ENCODE data around the gene PNMT. TPM values are rescaled to one million over a fixed set of nuclear protein-coding genes. Genes with fewer than 3 reads are reported as not detected.

The PNMT gene
- polyA plus RNA-seq, 1 donor from 2014 or later, result 1.5 TPM

DNA sequence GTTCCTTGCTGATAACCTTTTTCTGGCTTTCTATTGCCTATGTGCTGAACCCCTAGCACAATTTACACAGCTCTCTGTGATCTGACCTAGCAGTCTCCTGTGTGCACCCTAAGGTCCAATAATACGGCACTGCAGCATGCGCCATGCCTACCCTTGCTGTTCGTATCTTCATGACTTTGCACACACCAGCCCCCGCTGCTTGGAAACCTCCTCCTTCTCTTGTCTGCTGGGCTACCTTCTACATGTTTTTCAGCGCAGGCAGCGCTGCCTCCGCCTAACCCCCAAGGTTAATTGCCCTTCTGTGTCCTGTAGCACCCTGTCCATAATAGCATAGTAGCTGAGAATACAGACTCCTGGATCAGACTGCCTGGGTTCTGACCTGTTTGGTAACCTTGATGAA is 29.9 kb upstream of the PNMT start:
- H3K9ac ChIP-seq (ENCODE audit: low read length), result peak overlapping the region; percentile 87
- no peaks in the 10 kb centered on the region for H3K9me3 ChIP-seq (ENCODE audit: low read length)
- no peaks in the 10 kb centered on the region for H3F3A ChIP-seq (ENCODE audit: insufficient read depth, low read length, poor library complexity, severe bottlenecking)
- H3K27me3 ChIP-seq (ENCODE audit: insufficient read depth, low read depth, low read length), result no peaks in the 10 kb centered on the region
- H3K9me2 ChIP-seq (ENCODE audit: insufficient read depth, low read length), result no peaks in the 10 kb centered on the region
- no peaks in the 10 kb centered on the region for H3K36me3 ChIP-seq (ENCODE audit: insufficient read depth, low read length)
- H4K20me1 ChIP-seq (ENCODE audit: insufficient read depth), result no peaks in the 10 kb centered on the region
- H3K4me3 ChIP-seq (ENCODE audit: low read length), result peak overlapping the region; percentile 88
- peaks cover 18% of the 10 kb centered on the region for H3K79me2 ChIP-seq (replicated peaks; ENCODE audit: insufficient read depth, low read length)
- H3K4me2 ChIP-seq (ENCODE audit: low read length), result peak overlapping the region; percentile 77
- H2AFZ ChIP-seq (ENCODE audit: low read depth, low read length), result no peak overlapping the region
- H3K27ac ChIP-seq (ENCODE audit: low read length), result no peak overlapping the region
- TF ChIP-seq TAF1 (IDR thresholded peaks at IDR 0.05; ENCODE audit: low read depth), result no peak

DNA sequence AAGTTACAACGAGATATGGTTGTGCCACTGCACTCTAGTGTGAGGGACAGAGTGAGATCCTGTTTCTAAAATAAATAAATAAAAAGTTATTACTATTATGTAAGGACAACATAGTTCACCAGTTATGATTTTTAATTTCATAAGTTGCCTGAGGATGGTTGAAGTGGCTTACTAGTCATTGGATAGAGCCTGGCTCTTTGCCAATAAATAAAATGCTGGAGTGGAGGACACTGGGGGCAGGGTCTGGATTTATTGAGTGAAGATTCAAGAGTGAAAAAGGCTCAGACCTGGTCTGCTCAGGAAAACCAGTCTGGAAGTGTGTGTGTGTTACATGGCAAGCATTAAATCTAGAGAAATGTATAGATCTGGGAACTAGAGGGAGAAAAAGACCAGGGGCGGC is 29.2 kb upstream of the PNMT start:
- TF ChIP-seq POLR2AphosphoS5 (IDR thresholded peaks at IDR 0.05) (no peak), MXI1 (conservative IDR thresholded peaks at IDR 0.05; ENCODE audit: poor library complexity, severe bottlenecking) (no peak), EZH2 (IDR thresholded peaks at IDR 0.05; ENCODE audit: borderline replicate concordance, insufficient read depth, low read length, poor library complexity, severe bottlenecking) (no peak), RAD21 (conservative IDR thresholded peaks at IDR 0.05) (no peak), REST (IDR thresholded peaks at IDR 0.05; ENCODE audit: borderline replicate concordance) (no peak), TAF1 (IDR thresholded peaks at IDR 0.05; ENCODE audit: low read depth) (no peak), EP300 (conservative IDR thresholded peaks at IDR 0.05; ENCODE audit: poor library complexity, severe bottlenecking) (no peak), SMC3 (conservative IDR thresholded peaks at IDR 0.05; ENCODE audit: poor library complexity) (no peak)
- TF ChIP-seq, protein P1, sequence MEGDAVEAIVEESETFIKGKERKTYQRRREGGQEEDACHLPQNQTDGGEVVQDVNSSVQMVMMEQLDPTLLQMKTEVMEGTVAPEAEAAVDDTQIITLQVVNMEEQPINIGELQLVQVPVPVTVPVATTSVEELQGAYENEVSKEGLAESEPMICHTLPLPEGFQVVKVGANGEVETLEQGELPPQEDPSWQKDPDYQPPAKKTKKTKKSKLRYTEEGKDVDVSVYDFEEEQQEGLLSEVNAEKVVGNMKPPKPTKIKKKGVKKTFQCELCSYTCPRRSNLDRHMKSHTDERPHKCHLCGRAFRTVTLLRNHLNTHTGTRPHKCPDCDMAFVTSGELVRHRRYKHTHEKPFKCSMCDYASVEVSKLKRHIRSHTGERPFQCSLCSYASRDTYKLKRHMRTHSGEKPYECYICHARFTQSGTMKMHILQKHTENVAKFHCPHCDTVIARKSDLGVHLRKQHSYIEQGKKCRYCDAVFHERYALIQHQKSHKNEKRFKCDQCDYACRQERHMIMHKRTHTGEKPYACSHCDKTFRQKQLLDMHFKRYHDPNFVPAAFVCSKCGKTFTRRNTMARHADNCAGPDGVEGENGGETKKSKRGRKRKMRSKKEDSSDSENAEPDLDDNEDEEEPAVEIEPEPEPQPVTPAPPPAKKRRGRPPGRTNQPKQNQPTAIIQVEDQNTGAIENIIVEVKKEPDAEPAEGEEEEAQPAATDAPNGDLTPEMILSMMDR (IDR thresholded peaks at IDR 0.05; ENCODE audit: poor library complexity, severe bottlenecking), result no peak
- H3K27me3 ChIP-seq (ENCODE audit: insufficient read depth, low read depth, low read length), result no peaks in the 10 kb centered on the region
- no peaks in the 10 kb centered on the region for H3K9me2 ChIP-seq (ENCODE audit: insufficient read depth, low read length)
- H3K4me3 ChIP-seq (ENCODE audit: low read length), result peak overlapping the region; percentile 88
- H3K9ac ChIP-seq (ENCODE audit: low read length), result no peak overlapping the region
- H3K9me3 ChIP-seq (ENCODE audit: low read length), result no peaks in the 10 kb centered on the region
- H3K36me3 ChIP-seq (ENCODE audit: insufficient read depth, low read length), result no peaks in the 10 kb centered on the region
- H4K20me1 ChIP-seq (ENCODE audit: insufficient read depth), result no peaks in the 10 kb centered on the region
- no peak overlapping the region for H3K4me2 ChIP-seq (ENCODE audit: low read length)
- H3K27ac ChIP-seq (ENCODE audit: low read length), result no peak overlapping the region
- H3F3A ChIP-seq (ENCODE audit: insufficient read depth, low read length, poor library complexity, severe bottlenecking), result no peaks in the 10 kb centered on the region
- H3K79me2 ChIP-seq (replicated peaks; ENCODE audit: insufficient read depth, low read length), result peaks cover 18% of the 10 kb centered on the region
- no peak overlapping the region for H2AFZ ChIP-seq (ENCODE audit: low read depth, low read length)

Data from neural cell (in vitro differentiated cells).